HL-60 (cell line): ENCODE results near the gene FLYWCH2.

ENCODE experiments used
- CTCF ChIP-seq: IDR thresholded peaks from one replicate; pipeline ENCODE4 v1.5.1; 2011; ENCODE audit warnings: low read length, control low read depth, inconsistent platforms; ENCODE audit not compliant: insufficient read depth
- POLR2AphosphoS5 ChIP-seq: IDR thresholded peaks from 2 replicates; pipeline ENCODE4 v1.6.1; 2012; ENCODE audit warnings: low read depth

GRCh38 chr16:2910441-2910969 is 27.5 kb downstream of the FLYWCH2 start:
- no peak for TF ChIP-seq CTCF
- TF ChIP-seq POLR2AphosphoS5: no peak
